GM18502 (cell line): ENCODE results near the gene DOCK3.

Experiments
- ATAC-seq: cut with Tn5 transposase; IDR thresholded peaks from one replicate; pipeline ENCODE4 v1.9.1; 2021; ENCODE audit warnings: mild to moderate bottlenecking; ENCODE audit not compliant: unreplicated experiment, poor library complexity

Gene DOCK3

DNA sequence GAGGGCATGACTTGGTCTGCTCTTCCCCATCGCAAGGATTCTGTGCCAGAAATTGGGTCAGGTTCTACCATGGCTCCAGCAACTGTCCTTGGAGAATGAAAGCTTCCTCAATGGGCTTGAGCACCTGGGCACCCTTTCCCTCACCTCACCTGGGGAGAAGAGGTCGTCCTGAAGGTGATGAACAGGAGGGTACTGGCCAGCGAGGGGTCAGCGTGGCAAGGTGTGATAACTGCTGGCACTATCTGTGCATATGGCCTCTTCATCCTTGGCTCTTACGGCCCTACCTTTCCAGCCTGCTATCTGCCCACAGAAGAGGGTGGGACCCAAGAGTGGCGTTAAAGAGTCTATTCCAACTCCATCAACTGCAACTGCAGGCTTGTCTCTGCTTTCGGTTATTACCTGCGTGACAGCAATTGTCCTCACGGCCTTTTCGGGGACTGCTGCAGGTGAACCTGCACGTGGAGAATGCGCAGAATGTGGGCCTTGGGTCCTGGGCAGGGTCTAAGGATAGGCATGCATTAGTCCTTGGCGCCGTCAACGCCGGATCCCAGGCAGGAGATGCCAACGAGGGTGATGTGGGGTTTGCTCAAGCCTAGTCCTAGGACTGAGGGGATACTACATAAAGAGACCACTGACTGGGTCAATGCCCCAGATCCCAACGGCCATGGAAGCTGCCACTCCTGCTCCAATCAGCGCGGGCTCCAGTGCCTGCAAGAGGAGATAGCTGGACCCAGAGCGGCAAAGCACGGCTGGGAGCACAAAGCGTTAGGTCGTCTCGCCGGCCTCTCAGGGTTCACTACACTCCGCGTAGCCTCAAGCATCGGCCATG is 715.7 kb downstream of the DOCK3 start:
- peak; percentile 10 for ATAC-seq

DNA sequence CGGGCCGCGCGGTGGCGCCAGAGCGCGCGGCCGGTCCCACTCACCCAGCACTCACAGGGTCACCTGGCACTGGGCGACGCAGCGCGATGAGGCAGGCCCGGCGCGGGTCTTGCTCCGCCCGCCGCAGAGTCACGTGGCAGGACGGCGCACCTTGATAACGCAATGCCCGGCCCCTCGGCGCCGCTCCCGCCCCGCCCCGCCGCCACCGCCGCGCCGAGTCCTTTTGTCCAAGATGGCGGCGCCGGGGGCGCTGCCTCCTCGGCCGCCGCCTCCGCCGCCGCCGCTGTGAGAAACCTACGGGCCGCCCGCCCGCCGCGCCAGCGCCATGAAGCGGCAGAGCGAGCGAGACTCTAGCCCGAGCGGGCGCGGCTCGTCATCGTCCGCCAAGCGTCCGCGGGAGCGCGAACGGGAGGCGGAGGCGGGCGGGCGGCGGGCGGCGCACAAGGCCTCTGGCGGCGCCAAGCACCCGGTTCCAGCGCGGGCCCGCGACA is 716.4 kb downstream of the DOCK3 start, which contains the start of gene RBM15B:
Gene RBM15B, plus strand, starts transcription at position 211 of the 491 bp plus-strand sequence. Its CDS starts 115 bp downstream, at position 326.
- peak; percentile 91 for ATAC-seq

DNA sequence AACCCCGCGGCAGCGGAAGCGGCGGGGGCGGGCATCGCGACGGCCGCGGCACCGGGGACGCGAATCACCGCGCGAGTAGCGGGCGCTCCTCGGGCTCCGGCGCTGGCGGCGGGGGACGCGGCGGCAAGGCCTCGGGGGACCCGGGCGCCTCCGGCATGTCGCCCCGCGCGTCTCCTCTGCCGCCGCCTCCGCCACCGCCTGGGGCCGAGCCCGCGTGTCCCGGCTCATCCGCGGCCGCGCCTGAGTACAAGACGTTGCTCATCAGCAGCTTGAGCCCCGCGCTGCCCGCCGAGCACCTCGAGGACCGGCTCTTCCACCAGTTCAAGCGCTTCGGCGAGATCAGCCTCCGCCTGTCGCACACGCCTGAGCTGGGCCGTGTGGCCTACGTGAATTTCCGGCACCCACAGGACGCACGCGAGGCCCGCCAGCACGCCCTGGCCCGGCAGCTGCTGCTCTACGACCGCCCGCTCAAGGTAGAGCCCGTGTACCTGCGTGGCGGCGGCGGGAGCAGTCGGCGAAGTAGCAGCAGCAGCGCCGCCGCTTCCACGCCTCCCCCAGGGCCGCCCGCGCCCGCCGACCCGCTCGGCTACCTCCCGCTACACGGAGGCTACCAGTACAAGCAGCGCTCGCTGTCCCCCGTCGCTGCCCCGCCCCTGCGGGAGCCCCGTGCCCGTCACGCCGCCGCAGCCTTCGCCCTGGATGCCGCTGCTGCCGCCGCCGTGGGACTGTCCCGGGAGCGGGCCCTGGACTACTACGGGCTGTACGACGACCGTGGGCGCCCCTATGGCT is 717.0 kb downstream of the DOCK3 start:
- ATAC-seq: peak; percentile 18

DNA sequence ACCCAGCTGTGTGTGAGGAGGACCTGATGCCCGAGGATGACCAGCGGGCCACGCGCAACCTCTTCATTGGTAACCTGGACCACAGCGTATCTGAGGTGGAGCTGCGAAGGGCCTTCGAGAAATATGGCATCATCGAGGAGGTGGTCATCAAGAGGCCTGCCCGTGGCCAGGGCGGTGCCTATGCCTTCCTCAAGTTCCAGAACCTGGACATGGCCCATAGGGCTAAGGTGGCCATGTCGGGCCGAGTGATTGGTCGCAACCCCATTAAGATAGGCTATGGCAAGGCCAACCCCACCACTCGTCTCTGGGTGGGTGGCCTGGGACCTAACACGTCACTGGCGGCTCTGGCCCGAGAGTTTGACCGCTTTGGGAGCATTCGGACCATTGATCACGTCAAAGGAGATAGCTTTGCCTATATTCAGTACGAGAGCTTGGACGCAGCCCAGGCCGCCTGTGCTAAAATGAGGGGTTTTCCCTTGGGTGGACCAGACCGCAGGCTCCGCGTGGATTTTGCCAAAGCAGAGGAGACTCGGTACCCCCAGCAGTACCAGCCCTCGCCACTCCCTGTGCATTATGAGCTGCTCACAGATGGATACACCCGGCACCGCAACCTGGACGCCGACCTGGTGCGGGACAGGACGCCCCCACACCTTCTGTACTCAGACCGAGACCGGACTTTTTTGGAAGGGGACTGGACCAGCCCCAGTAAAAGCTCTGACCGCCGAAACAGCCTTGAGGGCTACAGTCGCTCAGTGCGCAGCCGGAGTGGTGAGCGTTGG is 717.8 kb downstream of the DOCK3 start:
- ATAC-seq: no peak

DNA sequence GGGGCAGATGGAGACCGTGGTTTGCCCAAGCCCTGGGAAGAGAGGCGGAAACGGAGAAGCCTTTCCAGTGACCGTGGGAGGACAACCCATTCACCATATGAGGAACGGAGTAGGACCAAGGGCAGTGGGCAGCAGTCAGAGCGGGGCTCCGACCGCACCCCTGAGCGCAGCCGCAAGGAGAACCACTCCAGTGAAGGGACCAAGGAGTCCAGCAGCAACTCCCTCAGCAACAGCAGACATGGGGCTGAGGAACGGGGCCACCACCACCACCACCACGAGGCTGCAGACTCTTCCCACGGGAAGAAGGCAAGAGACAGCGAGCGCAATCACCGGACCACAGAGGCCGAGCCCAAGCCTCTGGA is 718.4 kb downstream of the DOCK3 start:
- no peak for ATAC-seq

DNA sequence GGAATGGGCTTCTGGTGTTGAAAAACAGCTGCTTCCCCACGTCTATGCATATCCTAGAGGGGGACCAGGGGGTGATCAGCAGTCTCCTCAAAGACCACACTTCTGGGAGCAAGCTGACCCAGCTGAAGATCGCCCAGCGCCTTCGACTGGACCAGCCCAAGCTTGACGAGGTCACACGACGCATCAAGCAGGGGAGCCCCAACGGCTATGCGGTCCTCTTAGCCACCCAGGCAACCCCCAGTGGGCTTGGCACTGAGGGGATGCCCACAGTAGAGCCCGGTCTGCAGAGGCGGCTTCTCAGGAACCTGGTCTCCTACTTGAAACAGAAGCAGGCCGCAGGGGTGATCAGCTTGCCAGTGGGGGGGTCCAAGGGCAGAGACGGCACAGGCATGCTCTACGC is 718.8 kb downstream of the DOCK3 start:
- no peak for ATAC-seq

DNA sequence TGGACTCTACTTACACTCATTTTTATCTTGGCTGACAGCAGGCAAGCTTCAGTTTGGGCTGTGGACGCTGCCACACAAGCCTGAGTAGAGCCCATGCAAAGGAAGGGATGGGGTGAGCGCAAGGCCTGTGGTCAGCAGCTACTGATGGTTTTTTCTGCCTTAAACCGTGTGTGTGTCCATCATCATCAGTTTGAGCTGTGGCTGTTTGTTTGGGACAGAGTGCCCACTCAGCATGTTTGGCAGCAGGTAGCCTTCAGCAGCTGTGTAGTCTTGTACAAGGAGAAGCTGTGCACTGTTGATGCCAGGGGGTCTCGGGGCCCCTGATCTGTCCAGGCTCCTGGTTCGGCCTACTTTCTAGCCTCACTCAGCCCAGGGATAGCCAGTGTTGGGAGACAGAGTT is 719.8 kb downstream of the DOCK3 start:
- ATAC-seq: no peak

DNA sequence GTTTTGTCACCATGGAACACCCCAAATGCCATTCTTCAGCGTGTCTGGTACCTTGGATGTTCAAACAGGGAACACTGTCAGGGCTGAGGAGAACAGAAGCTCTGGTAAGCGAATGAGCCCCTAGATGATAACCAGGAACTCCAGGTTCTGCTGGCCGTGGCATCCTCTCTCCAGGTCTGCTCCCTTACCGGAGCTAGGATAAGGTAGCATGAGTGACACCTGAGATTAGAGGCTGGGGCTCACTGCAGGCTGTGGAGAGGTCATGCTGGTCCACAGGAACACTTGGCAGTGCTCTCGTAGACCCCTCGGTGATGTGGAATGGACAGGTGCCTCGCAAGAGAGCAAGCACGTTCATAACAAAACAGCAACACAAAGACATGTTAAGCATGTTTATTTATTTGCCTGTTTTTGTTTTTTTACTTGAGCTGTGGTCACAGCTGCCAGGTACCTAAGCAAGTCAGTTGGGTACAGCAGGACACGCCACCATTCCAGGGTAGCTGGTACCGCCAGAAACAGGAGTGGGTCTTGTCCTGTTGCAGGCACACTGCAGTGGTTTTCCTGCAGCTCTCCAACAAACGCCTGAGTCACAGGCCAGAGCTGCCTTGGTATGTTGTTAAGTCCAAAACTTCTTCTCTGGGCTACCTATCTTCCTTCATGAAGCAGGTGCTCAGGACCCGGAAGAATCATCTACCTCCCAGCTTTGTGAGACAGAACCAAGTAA is 720.9 kb downstream of the DOCK3 start:
- ATAC-seq: no peak

DNA sequence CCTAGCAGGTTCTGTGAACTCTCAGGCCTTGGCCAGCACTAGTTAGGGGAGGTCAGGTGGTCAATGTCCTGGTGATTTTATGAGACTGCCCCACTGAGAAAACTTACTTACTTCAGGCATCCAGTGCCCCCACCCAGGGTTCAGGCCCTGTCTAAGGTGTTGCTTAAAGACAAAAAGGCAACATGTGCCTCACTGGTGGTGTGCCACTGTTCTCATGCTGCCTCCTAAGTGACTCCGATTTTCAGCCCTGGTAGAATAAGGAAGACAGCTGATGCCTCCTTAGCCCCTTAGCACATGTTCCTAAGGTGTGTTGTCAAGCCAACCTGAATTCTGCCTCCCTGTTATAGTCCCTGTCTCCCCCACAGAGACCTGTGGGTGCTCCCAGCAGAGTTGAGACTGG is 721.7 kb downstream of the DOCK3 start:
- no peak for ATAC-seq

DNA sequence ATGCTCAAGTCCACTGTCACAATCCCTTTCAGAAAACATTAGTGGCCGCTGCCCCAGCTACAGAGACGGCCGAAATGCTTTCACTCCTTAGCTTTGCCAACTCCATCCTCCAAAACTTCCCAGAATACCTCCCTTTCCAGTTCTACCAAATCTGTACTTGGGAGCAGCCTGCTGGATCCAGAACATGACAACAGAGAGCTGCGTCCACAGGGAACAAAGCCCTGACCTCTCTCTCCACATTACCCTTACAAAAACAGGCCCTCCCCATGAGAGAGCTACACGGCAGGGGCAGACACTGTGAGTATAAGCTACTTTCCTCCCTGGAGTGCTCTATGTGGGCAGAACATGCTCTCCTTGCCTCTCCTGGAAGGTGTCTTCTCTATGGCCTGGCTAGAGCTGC is 722.7 kb downstream of the DOCK3 start:
- ATAC-seq: no peak

DNA sequence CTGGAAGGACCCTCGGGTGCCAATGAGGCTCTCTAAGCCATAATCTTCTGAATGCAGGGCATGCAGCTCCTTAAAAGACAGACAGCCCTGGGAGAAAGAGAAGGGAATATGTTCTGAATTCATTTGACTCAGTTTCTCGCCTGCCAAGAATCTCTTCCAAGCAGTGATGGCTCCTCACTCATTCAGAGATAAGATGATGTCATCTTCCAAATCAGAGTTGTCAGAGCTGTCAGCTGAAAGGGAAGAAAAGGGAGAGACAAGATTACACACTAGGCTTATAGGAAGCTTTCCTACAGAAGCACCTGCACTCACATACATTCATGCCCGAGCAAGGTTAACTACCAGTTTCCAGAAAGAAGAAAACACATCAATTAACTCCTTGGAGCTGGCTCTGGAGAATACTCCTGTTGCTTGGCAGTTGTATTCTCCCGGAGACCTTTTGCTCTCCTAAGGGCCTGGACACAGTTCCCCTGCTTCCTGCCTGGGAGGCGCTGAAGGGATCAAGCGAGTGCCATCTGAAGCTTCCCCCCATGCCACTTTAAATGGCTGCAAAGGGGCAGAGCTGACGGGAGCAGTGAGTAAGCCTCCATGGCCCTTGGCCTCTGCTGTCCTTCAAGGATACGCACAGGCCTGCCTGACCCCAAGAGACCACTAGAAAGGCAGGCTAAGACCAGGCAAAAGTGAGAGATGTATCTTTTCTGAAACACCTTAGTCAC is 724.0 kb downstream of the DOCK3 start:
- no peak for ATAC-seq

DNA sequence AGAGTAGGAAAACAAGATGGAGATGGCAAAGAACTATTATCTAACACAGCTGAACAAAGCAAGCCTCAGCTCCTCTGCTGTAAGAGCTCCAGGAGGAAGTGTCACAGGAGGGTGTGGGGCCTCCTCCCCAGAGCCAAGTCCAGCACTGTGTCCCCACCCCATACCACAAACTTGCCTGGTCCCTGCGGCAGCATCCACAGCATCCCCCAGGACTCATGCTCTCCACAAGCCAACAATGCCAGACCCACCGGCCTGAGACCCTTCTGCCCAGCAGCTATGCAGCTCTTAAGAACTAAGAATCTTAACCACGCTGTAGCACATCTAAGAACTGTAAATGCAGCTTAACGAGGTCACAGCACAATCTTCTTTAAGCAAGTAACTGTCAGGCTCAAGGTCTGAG is 725.4 kb downstream of the DOCK3 start:
- no peak for ATAC-seq

DNA sequence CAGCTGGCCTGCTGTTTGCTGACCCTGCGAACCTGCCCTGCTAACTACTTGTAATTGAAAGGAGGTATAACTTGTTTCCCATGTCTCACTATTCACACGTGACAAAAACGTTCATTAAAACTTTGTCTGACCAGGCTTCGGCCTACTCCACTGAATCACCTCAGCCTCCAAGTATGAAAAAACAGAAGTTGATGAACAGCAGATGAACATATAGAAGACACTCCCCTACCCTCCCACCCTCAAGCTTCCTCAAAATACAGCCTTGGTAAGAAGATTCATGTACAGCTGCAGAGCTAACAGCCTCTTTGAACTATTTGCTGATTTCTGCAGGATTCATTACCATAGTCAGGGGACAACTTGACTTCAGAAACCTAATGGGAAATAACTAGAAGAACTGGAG is 727.0 kb downstream of the DOCK3 start:
- no peak for ATAC-seq

DNA sequence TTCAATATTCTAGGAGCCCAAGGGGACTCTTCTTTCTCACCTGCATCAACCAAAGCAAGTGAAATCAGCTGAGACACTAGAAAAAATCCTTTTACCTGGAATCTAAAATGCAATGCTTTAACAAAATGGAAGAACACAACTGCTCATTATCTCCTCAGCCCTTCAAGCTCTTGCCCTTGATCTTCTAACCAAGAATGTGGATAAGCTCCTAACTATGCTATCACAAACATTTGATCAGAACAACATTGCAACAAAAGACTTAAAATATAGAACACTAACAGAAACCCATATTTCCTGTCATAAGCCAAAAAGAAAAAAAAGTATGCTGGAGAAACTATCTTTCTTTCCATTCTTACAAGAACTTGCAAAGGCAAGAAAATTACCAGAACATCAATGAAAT is 728.9 kb downstream of the DOCK3 start:
- ATAC-seq: no peak

DNA sequence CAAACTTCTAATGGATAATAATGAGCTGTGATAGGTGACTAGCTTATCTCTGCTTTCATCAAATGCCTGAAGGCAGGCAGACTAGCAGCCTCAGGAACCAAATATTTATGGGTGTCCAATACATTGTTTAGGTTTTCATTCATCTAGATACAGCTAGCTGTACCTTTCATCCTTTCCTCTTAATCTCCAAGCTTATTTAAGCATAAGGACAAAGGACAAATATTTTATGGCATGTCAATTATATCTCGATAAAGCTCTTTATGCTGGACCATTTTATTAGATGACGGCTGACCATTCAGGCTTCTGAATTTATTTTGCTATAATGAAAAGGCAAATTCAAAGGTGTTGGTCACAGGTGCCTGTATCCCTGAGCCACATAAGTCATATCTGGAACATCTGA is 733.3 kb downstream of the DOCK3 start:
- no peak for ATAC-seq

DNA sequence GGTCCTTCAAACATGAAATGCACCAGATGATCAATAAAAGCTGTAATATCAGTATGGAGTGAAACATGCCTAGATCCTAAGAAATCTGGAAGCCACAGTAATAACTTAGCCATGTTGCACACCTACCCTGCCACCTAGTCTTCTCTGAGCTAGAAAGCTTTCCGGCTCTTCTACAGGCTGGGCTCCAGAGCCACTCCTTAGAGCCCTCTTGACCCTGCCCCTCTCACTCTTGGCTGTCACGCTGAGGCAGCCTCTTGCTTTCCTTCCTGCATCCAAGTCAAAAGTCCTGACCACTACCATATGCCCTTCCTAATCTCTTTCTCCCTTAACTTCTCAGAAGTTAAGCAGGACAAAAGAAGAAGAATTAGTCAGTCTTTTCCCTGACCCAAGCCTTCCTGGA is 734.1 kb downstream of the DOCK3 start:
- ATAC-seq: no peak

DNA sequence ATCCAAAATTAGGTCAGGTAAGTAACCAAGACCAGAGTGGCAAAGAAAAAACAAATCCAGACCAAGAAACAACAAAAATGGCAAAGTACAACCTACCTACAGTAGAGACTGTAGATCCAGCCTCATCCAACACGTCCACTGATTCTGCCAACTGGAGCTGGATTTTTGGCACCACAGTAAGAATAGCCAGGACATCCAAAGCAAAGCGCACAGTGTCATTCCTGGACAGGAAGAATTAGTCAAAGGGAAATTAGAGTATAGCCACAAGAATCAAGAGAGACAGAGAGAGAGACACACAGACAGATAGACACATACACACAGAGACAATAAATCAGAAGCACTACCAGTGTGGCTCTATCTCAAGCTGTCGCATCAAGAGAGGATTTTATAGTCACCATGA is 747.5 kb downstream of the DOCK3 start:
- ATAC-seq: no peak

DNA sequence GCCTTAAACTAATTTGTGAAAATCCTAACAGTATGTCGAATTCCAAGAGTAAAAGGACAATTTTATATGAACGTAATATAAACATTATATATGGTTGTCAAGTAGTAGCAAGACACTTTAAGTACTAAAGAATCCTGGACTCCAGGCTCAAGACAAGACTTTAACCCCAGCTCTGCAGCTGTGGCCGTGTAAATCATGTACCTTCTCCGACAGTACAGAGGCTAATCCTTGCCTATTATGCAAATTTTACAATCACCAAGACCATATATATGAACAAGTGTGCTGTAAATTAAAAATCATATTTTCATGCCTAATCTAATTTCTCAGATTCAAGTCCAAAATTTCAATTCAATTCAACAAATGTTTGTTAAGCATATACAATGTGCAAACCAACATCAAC is 752.2 kb downstream of the DOCK3 start:
- no peak for ATAC-seq

DNA sequence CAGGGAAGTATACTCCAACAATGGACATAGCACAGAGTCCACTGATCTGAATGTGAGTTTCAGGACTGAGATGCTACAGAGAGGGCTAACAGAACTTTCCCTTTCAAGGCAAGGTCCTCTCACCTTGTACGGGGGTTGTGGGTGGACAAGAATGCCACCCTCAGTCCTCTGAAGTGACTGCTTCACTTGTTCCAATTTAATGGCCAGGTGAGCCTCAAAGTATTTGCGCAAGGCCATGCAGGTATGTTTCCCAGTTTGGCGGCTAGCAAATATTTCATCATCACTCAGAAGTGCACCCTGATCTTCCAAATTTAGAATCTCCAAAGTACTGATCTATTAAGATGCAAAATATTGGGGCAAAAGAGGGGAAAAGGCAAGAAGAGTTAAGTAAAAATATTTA is 754.4 kb downstream of the DOCK3 start:
- ATAC-seq: no peak
